ENCODE data around the gene SPEG.

Gene SPEG

DNA sequence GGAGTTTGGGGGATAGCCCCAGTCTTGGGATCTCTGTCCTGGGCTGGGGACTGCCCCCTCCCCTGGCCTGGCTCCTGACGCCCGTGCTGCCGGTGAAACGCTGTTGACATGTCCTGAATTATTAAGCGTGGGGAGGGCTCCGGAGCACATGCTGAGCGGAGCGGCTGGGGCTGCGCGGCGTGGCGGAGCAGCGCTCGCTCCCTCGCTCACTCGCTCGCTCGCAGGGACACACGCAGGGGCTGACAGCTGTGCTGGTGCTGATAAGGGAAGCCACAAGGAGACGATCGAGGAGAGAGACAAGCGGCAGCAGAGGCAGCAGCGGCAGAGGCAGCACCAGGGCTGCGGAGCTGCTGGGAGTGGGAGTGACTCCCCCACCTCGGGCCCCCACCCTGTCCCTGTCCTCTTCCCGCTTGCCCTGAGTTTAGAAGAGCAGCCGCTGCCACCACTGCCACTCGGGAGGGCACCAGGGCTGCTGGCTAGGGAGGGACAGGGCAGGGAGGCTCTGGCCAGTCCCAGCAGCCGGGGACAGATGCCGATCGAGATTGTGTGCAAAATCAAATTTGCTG, 79.6 kb downstream of the SPEG start, which contains the start of gene ASIC4:
ASIC4 (plus strand) TSS at position 287 of the 566 bp plus-strand sequence; CDS start at position 530, 243 bp downstream.
- DNase-seq (ENCODE audit: low read depth): no peak

DNA sequence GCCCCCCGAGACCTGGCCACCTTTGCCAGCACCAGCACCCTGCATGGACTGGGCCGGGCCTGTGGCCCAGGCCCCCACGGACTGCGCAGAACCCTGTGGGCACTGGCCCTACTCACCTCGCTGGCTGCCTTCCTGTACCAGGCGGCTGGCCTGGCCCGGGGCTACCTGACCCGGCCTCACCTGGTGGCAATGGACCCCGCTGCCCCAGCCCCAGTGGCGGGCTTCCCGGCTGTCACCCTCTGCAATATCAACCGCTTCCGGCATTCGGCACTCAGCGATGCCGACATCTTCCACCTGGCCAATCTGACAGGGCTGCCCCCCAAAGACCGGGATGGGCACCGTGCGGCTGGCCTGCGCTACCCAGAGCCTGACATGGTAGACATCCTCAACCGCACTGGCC, 80.2 kb downstream of the SPEG start:
- DNase-seq (ENCODE audit: low read depth): no peak

DNA sequence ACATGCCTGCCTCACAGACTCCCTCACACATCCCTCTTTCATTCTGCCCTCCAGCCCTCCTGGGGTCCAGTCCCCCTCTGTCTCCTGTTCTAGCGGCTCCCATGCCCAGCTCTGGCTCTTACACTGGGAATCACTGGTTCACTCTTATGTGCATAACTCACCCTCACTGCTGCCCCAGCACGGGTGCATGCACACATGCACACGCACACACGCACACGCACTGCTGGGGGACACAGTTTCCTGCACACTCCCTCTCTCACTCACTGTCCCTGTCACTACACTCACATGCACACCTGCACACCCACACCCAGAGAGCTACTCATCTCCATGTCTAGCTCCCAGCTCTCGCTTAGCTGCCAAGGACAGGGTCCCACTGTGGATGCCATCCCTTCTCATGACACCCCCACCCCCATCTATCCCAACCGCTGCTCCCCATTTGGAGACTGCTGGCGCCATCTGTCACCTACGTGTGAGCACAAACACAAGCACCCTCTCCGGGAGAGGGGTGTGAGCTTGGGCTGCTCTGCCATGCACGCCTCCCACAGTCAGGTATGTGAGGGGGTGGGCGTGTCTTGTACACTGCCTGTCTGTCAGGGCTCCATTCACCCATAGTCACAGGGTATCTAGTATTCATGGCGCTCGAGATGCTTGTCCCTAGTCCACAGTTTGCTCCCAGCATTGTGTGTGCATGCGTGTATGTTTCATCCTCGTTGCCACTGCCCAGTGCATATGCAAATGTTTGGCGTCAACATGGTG, 81.4 kb downstream of the SPEG start:
- DNase-seq (ENCODE audit: low read depth): no peak

DNA sequence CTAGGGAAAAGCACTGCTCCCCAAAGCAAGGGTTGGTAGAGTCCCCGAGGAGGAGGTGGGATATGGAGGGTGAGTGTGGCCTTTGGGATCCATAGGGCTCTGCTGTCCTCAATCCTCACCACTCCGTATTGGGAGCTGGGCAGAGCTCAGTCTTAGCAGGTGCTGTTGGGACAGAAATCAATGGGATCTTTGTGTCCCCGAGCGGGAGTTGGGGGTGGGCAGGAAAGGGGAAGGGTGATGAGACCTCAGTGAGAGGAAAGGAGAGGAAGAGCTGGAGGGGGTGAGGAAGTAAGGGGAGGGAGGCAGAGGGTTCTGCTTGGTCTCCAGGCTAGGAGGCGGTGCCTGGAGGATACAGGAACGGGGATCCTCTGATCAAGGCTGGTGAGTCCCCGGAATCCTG, 82.2 kb downstream of the SPEG start:
- no peak for DNase-seq (ENCODE audit: low read depth)

DNA sequence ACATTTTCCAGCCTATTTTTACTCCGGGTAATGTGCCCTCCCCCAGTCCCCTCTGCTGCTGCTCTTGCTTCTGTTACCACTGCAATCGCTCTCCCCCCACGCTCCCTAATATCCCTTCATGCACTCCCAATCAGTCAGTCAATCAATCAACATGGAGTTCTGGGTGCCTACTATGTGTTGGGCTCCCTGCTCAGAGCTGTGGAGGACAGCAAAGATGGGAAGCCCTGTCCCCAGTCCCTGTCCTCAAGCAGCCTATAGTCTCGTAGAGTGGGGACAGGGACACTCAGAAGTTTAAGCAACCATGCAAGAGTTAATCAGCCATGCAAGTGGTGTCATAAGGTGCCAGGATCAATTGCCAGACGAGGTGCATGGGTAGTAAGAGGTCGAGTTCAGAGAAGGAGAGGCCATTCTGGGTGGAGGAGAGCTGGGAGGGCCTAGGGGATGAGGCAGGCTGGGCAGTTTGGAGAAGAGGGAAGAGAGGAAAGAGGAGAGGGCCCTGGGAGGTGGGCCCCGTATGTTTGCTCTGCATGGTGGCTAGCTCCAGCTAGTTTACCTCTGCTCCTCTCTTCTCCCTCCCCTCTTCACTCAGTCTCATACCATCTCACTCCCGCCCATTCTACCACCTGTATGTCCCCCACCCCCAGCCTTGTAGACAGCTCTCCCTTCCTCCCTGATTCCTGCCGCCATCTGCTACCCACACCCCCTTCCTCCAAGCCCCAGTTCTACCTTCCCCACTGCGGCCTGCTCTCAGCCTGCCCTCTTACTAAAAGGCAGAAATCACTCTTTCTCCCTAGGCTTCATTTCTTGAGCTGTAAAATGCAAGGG, 83.5 kb downstream of the SPEG start:
- DNase-seq (ENCODE audit: low read depth): no peak

DNA sequence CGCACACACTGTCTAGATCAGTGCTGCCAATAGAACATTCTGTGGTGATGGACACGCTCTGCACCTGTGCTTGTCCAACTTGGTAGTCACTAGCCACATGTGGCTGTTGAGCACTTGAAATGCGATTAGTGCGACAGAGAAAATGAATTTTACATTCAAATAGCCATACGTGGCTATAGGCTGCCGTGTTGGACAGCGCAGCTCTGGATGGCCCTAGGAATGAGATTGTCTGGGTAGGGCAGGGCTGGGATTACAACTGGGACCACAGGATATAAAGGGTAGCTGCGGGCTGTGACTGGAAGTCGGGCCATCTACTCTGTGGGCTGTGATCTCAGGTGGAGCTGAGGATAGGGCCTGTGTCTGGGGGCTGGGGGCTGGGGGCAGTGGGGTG, 84.9 kb downstream of the SPEG start:
- DNase-seq (ENCODE audit: low read depth): no peak

DNA sequence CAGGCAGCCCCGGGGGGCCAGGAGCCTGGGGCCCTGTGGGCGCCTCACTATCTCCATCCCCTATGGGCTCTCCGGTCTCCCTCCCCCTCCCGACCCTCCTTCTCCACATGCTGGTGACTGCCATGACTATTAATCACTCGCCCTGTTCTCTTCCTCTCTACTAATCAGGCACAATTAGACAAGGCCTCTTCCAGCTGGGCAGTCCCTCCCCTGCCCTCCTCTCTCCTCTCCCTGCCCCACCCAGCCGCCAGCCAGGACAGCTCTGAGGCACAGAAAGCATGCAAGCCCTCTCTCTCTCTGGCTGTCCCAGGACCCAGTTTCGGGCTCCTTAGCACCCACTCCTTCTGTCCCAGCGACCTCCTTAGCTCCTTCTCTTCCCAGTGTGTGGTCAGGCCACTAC, 85.4 kb downstream of the SPEG start:
- no peak for DNase-seq (ENCODE audit: low read depth)

DNA sequence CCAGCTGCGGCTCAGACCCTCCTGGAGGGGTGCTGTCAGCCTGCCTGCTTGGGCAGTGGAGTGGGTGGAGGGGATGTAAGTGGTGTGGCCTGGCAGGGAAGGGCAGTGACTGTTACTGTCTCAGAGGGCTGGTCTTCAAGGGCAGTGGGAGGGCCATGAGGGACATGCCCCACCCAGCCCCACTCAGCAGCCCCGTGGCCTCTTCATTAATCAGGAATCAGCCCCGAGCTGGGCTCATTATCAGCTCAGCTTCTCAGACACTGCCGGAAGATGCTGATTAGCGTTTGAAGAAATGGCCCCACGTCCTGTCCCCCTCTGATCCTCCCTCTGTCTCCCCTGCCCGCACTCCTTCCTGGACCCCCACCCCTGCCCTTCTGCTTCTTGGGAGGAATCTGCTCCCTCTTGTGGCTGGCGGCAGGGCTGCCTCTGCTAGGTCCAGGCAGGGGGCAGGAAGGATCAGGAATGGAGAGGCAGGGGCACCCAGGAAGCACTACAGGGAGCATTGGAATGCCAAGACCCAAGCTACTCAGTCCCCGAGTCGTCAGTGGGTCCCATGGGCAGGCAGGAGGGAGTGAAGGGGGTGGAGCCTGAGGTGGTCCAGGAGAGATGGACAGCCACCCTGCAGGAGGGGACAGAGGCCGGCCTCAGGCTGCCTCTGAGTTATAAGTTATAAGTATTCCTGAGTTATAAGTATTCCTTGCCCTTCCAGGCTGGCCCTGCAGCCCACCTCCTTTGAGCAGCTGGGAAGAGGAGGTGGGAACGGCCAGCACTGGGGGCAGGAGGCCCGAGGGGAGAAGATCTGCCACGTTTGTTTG, 86.6 kb downstream of the SPEG start:
- no peak for DNase-seq (ENCODE audit: low read depth)

DNA sequence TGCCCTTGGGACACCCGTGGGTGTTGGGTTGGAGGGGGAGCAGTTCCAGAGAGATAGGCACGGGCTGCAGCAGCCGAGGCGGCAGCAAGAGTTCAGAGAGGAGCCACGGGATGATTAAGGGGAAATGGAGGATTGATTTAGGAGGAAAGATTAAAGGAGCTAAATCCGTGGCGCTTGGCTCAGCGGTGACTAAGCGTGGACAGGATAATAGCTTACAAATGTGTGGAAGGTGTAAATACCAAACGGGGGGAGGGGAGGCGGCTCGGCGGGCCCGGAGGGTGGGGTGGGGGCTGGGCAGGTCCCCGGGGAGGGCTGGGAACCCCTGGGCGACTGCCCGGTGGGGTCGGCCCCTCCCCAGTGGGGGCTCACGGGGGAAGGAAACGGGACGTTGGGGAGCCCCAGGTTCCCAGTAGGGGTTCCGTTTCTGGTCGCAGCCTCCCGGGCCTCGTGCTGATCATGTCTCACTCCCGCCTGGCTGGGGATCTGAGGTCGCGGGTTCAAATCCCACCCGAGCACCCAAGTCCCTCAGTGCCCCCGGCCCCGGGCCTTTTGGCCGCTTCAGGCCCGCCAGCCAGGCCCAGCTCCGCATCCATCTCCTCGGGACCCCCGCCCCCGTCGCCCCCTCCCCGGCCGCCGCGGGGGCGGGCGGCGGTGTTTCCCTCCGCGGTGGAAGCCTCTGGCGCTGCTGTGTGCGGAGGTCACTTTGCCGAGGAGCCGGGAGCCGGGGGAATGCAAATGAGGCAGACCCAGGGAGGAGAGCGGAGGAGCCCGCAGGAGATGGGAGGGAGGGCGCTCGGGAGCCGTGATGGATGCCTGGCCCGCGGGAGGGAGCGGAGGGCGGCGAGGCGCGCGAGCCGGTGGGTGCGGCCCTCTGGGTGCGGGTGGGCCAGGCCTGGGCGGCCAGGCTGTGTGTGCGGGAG, 87.7 kb downstream of the SPEG start:
- no peak for DNase-seq (ENCODE audit: low read depth)

DNA sequence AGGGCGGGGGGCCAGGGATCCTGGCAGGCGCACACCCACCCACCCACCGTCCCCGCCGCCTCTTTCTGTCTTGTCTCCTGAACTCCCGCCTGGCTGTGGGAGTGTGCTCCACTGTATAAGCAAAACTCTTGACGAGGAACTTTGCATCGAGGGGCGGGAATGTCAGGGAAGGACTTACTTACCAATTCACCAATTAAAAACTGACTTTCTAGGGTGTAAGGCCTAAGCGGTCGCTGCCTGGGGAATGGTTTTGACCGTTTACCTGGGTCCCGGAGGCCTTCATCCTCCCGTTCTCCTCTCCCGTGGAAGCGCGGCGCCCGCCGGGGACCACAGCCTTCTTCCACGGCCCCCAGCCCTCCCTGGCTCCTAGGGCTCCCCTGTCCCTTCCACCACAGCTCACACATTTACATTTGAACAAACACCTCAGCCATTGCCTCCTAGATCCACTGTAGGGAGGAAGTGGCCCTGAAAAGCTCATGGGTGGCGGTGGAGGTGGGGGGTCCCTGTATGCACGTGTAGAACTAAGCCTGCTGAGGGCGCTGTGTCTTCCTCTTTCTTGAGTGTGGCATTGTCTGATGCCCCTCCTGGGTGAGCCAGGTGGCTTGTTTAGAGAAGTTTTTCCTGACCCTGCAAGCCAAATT, 88.5 kb downstream of the SPEG start:
- no peak for DNase-seq (ENCODE audit: low read depth)

DNA sequence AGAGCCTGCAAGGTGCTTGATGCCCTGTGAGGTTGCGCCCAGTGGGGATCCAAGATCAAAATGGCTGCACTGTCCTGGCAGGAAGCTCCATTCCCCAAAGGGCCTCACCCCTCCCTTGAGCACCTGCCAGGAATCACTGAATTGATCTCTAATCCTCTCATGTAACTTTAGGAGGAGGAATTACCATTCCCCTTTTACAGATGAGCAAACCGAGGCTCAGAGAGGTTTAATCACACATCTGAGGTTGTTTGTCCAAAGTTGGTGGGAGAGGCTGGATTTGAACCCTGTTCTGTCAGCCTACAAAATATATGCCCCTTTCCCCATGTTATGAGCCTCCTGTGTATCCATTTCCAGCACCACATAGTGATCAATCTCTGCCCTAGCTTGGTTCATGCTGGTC, 90.2 kb downstream of the SPEG start:
- no peak for DNase-seq (ENCODE audit: low read depth)

DNA sequence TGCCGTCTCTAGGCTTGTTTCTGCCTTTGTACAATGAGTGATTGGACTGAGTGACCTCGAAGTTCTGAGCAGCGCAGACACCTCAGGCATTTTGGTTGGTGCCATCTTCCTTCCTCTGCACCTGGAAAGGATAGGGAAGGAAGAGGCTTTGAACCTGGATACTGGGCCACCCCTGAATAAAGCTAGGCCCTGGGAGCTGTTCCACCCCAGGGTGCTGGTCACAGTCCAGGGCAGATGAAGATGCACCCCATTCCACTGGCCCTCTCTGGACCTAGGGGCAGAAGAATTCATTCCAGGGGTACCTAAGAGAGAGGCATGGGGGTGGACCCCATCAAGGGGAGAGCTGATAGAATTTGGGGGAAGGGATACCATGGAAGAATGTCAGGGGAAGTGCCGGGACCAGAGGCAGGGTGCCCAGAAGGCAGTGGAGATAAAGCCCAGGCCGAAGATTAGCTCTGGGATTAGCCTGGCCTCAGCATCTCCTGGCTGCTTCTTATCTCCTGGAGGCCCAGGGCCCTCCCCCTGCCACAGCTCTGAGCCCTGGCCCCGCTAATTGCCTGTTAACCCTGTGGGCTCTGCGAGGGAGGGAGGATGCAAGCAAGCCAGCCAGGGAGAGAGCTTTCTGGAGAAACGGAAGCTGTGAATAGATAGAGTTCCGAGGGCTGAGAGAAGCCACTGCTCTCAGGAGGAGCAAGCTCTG, 91.0 kb downstream of the SPEG start:
- DNase-seq (ENCODE audit: low read depth): no peak

DNA sequence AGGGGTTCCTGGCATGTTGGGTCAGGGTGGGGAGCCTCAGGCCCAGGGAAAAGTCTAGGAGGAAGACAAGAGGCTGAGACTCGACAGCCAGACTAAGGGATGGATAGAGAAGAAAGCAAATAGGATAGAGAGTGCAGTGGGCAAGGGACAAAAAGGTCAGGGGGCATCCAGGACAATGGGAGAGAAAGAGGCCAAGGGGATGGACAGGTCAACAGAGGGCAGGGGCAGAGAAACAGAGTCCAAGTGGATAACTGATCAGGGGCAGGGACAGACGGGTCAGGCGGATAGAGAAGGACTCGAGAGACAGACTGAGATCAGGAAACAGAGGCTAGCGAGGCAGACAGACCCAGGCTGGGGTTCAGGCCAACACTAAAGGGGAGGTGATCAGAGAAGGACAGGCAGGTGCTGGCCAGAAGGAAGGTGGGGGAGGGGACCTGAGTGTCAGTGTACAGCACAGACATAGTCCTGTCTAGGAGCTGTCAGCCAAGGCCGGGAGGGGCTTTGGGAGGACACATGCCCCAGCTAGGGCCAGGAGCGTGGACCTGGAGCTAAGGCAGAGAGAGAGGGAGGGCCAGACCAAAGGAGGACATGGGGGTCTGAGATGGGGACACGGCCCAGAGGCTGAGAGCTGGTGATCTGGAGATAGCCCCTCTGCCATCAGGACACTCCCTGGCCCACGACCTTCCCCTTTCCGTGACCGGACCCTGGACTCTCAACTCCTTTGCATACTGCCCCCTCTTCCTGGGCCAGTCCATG, 91.9 kb downstream of the SPEG start:
- no peak for DNase-seq (ENCODE audit: low read depth)

DNA sequence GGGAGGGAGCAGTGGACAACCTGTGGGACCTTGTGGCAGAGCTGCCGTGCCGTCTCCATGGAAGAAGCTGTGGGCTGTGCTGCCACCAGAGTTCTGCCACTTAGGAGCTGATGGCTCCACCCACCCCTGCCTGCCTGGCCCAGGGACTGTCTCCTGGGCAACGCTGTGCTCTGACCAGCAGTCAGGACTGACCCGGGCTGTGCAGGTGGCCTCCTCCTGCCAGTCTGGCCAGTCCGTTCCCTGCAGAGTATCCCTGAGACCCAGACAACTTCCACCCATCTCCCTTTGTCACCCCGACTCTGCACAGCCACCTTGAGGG, 92.4 kb downstream of the SPEG start:
- DNase-seq (ENCODE audit: low read depth): no peak

DNA sequence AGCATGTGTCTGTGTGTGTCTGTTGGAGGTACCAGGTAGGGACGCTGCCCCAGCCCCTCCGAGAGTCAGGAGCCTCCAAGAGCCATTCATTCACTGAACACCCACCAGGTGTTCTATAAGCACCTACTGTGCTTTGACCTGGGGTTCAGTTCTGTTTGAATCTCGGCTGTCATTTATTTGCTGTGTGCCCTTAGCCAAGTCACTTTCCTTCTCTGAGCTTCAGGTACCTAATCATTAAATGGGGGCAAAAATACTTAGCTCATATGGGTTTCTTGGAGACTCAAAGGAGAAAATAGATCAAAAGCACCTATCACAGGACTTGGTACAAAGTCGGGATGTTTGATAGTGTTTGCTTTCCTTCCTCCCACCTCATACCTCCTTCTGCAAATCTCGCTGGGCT, 92.8 kb downstream of the SPEG start:
- DNase-seq (ENCODE audit: low read depth): no peak

DNA sequence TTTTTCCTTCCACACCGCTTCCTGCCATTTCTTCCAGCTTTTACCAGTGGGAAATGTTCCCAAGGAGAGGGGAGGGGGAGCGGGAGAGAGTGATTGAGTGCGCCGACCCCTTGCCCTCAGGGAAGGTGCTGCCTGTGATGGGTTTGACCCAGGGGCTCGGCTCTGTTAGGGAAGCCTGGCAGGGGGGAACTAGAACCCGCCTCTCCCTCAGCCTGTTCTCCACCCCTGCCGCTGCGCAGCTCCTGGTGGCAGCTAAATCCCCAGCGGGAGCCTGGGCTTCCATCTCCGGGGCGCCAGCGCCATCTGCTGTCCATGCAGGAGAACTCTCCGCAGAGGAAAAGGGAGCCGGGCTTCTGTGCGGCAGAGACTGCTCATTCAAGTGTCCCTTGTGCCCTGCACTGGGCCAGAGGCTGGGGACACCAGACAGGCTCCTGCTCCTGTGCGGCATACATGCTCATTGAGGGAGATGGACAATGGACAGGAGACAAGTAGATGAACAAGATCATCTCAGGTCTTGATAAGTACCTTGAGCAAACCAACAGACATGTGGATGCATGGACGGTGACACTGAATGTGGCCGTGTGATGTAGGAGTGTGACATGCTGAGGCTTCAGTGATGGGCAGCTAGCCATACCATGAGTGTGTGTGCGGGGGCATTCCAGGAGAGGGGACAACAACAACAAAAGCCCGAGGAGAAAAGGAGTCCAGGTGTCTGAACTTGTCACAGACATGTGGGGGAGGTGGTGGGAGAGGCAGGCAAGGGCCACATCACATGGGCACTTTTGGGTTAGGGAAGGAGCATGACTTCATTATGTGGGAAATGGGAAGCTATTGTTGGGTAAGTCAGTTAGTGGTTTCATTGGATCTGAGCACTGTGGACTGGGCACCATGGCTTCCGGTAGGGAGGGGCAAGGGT, 95.7 kb downstream of the SPEG start:
- peak; percentile 78 for DNase-seq (ENCODE audit: low read depth)

DNA sequence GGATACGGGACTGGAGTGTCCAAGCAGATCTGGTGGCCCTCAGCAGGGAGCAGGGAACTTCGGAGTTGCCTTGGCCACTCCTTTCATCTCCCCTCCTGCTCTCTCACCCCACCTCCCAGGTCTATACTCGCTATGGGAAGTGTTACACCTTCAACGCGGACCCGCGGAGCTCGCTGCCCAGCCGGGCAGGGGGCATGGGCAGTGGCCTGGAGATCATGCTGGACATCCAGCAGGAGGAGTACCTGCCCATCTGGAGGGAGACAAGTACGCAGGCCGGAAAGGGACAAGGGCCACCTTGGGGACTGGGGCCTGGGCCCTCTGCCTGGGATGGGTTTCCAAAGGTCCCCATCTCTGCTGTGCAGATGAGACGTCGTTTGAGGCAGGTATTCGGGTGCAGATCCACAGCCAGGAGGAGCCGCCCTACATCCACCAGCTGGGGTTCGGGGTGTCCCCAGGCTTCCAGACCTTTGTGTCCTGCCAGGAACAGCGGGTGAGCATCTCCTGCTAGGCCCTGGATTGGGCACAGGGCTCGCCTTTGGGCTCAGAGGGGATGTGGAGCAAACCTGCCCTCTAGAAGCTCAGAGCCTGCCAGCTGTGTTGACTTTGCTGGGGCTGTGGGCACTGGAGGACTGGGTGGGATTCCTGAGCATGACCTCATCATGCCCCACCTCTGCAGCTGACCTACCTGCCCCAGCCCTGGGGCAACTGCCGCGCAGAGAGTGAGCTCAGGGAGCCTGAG, 97.2 kb downstream of the SPEG start:
- DNase-seq (ENCODE audit: low read depth): no peak

DNA sequence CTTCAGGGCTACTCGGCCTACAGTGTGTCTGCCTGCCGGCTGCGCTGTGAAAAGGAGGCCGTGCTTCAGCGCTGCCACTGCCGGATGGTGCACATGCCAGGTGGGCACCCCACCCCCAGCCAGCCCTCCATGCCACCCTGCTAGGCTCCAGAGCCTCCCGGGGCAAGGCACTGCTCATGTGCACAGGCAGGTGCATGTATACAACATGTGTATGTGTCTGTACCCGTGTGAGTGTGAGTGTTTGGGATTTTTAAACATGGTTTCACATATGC, 97.7 kb downstream of the SPEG start:
- DNase-seq (ENCODE audit: low read depth): no peak
